DMS 273 (cell line): Measurements from ENCODE around the gene CDK14.
A peak's percentile ranks its signal among the peaks of the same experiment; 100 is the strongest.
"Not testable (repeated sequence)": the region's sequence is repeated elsewhere in the genome, so short reads cannot be mapped to it uniquely, and the experiment has no call there.

Source experiments
- DNase-seq: peaks from one replicate; lab custom pipeline; 2025; ENCODE audit not compliant: unreplicated experiment; lab: John Stamatoyannopoulos, UW

CDK14 gene

GRCh38 chr7:90777041-90777440, 180.9 kb downstream of the CDK14 start:
- no peak for DNase-seq

GRCh38 chr7:90777465-90777864, 181.3 kb downstream of the CDK14 start:
- DNase-seq: no peak

GRCh38 chr7:90777886-90778285, 181.8 kb downstream of the CDK14 start:
- no peak for DNase-seq

- DNase-seq: no peak
Observed at GRCh38 chr7:90788052-90788451, 191.9 kb downstream of the CDK14 start.

GRCh38 chr7:90789736-90790306, 193.7 kb downstream of the CDK14 start:
- no peak for DNase-seq

- DNase-seq: no peak
Observed at GRCh38 chr7:90791596-90791995, 195.5 kb downstream of the CDK14 start.

- no peak for DNase-seq
Observed at GRCh38 chr7:90792301-90792700, 196.2 kb downstream of the CDK14 start.

- peak; percentile 8 for DNase-seq
Observed at GRCh38 chr7:90794234-90794633, 198.1 kb downstream of the CDK14 start.

- no peak for DNase-seq
Observed at GRCh38 chr7:90797596-90797995, 201.5 kb downstream of the CDK14 start.

- no peak for DNase-seq
Observed at GRCh38 chr7:90804370-90804769, 208.2 kb downstream of the CDK14 start.

- DNase-seq: not testable (repeated sequence)
Observed at GRCh38 chr7:90815552-90815951, 219.4 kb downstream of the CDK14 start.

- DNase-seq: peak; percentile 78
Observed at GRCh38 chr7:90816511-90817142, 220.5 kb downstream of the CDK14 start.

GRCh38 chr7:90817151-90817550, 221.0 kb downstream of the CDK14 start:
- DNase-seq: no peak

- DNase-seq: peak; percentile 15
Observed at GRCh38 chr7:90817846-90818245, 221.7 kb downstream of the CDK14 start.

GRCh38 chr7:90818341-90818740, 222.2 kb downstream of the CDK14 start:
- DNase-seq: no peak

- DNase-seq: no peak
Observed at GRCh38 chr7:90821961-90822620, 226.0 kb downstream of the CDK14 start.

- peak; percentile 52 for DNase-seq
Observed at GRCh38 chr7:90824386-90825307, 228.5 kb downstream of the CDK14 start.

GRCh38 chr7:90825779-90826178, 229.7 kb downstream of the CDK14 start:
- DNase-seq: no peak

GRCh38 chr7:90828601-90829000, 232.5 kb downstream of the CDK14 start:
- DNase-seq: no peak

GRCh38 chr7:90830308-90830707, 234.2 kb downstream of the CDK14 start:
- DNase-seq: no peak

GRCh38 chr7:90832726-90833125, 236.6 kb downstream of the CDK14 start:
- DNase-seq: no peak
